ENCODE results near the gene MYH2.

MYH2 gene

GRCh38 chr17:10518271-10519037 is 31.0 kb downstream of the MYH2 start, which contains the start of gene MYH1:
MYH1 (minus strand) TSS chr17:10518542; CDS start chr17:10516642, 1,900 bp downstream.
- Histone ChIP-seq H3K27ac (ENCODE audit: low read depth, low read length) (no peak within 1 kb of the TSS), H3K9me3 (ENCODE audit: control insufficient read depth in 1 of 2, low read length in 2 of 2) (no peaks in the 10 kb centered on the region), H3K27me3 (ENCODE audit: control insufficient read depth in 1 of 2, insufficient read depth in 2 of 2, low read length in 2 of 2) (no peaks in the 10 kb centered on the region), H3K4me3 (ENCODE audit: low read depth in 1 of 2, low read length in 2 of 2) (no peak within 1 kb of the TSS), H3K36me3 (ENCODE audit: control insufficient read depth in 1 of 2, insufficient read depth in 2 of 2, low read length in 2 of 2) (no peaks in the 10 kb centered on the region), H3K4me1 (ENCODE audit: control insufficient read depth in 1 of 2, insufficient read depth in 2 of 2, low read length in 2 of 2) (no peaks in the 10 kb centered on the region), H3K9ac (ENCODE audit: low read depth in 1 of 2, low read length in 2 of 2) (no peak within 1 kb of the TSS)

DNA sequence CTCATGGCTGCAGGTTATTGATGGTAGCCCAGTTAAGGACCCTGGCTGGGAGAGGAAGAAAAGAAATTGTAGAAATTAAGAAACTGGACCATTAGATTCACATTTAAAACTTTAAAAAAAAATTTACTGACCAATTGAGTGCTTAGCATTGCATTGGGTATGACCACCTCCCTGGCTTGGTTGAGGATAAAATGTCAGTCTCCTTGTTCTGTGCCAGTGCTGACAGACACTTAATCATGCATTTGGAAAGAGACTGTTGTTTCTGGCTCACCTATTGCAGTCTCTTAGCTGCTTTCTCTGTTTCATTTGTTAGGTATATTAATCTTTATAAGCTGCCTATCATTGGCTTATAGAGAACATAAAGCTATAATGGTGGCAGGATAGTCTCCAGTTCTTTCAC is 32.8 kb downstream of the MYH2 start:
- no peaks in the 10 kb centered on the region for H3K36me3 ChIP-seq (ENCODE audit: control insufficient read depth in 1 of 2, insufficient read depth in 2 of 2, low read length in 2 of 2)
- H3K4me3 ChIP-seq (ENCODE audit: low read depth in 1 of 2, low read length in 2 of 2) = no peak overlapping the region
- no peaks in the 10 kb centered on the region for H3K27me3 ChIP-seq (ENCODE audit: control insufficient read depth in 1 of 2, insufficient read depth in 2 of 2, low read length in 2 of 2)
- H3K27ac ChIP-seq (ENCODE audit: low read depth, low read length) = no peak overlapping the region
- no peaks in the 10 kb centered on the region for H3K4me1 ChIP-seq (ENCODE audit: control insufficient read depth in 1 of 2, insufficient read depth in 2 of 2, low read length in 2 of 2)
- H3K9me3 ChIP-seq (ENCODE audit: control insufficient read depth in 1 of 2, low read length in 2 of 2) = no peaks in the 10 kb centered on the region
- no peak overlapping the region for H3K9ac ChIP-seq (ENCODE audit: low read depth in 1 of 2, low read length in 2 of 2)

GRCh38 chr17:10516065-10516464 is 33.4 kb downstream of the MYH2 start:
- H3K27ac ChIP-seq (ENCODE audit: low read depth, low read length) = no peak overlapping the region
- H3K4me1 ChIP-seq (ENCODE audit: control insufficient read depth in 1 of 2, insufficient read depth in 2 of 2, low read length in 2 of 2) = no peaks in the 10 kb centered on the region
- no peaks in the 10 kb centered on the region for H3K36me3 ChIP-seq (ENCODE audit: control insufficient read depth in 1 of 2, insufficient read depth in 2 of 2, low read length in 2 of 2)
- H3K4me3 ChIP-seq (ENCODE audit: low read depth in 1 of 2, low read length in 2 of 2) = no peak overlapping the region
- no peaks in the 10 kb centered on the region for H3K9me3 ChIP-seq (ENCODE audit: control insufficient read depth in 1 of 2, low read length in 2 of 2)
- H3K9ac ChIP-seq (ENCODE audit: low read depth in 1 of 2, low read length in 2 of 2) = no peak overlapping the region
- no peaks in the 10 kb centered on the region for H3K27me3 ChIP-seq (ENCODE audit: control insufficient read depth in 1 of 2, insufficient read depth in 2 of 2, low read length in 2 of 2)

DNA sequence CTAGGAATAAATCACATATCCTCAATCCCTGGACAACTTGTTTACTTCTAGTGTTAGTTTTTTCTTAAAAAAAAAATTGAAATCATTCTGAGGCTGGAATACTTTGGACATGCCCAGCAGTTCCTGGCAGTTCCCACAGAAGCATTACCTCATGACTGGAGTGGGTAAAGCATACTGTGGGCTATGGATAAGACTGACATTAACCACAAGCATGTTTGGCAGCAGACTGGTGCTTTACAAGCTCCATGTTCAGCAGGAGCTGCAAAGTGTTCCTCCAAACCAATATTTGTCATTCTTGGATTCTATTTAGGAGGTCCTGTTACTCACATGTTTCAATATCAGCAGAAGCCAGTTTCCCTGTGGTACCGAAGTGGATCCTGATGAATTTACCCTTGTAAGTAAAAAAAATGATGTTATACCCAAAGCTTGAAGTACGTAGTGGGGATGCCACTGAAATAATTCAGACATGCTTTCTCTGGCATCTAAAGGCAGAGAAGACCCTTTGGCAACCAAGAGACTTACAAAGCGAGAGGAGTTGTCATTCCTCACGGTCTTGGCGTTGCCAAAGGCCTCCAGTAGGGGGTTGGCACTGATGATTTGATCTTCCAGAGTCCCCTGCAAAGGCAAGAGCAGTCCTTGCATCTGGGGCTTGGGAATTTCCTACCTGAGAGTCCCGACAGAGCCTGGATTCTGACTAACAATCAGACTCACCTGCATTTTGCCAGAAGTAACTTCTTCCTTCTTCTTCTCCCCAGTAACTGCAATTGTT is 36.0 kb downstream of the MYH2 start:
- Histone ChIP-seq H3K4me1 (ENCODE audit: control insufficient read depth in 1 of 2, insufficient read depth in 2 of 2, low read length in 2 of 2) (no peaks in the 10 kb centered on the region), H3K36me3 (ENCODE audit: control insufficient read depth in 1 of 2, insufficient read depth in 2 of 2, low read length in 2 of 2) (no peaks in the 10 kb centered on the region), H3K9ac (ENCODE audit: low read depth in 1 of 2, low read length in 2 of 2) (no peak overlapping the region), H3K9me3 (ENCODE audit: control insufficient read depth in 1 of 2, low read length in 2 of 2) (no peaks in the 10 kb centered on the region), H3K27ac (ENCODE audit: low read depth, low read length) (no peak overlapping the region), H3K4me3 (ENCODE audit: low read depth in 1 of 2, low read length in 2 of 2) (no peak overlapping the region), H3K27me3 (ENCODE audit: control insufficient read depth in 1 of 2, insufficient read depth in 2 of 2, low read length in 2 of 2) (no peaks in the 10 kb centered on the region)

GRCh38 chr17:10512856-10513255 is 36.6 kb downstream of the MYH2 start:
- H3K27ac ChIP-seq (ENCODE audit: low read depth, low read length) = no peak overlapping the region
- no peaks in the 10 kb centered on the region for H3K4me1 ChIP-seq (ENCODE audit: control insufficient read depth in 1 of 2, insufficient read depth in 2 of 2, low read length in 2 of 2)
- H3K36me3 ChIP-seq (ENCODE audit: control insufficient read depth in 1 of 2, insufficient read depth in 2 of 2, low read length in 2 of 2) = no peaks in the 10 kb centered on the region
- H3K4me3 ChIP-seq (ENCODE audit: low read depth in 1 of 2, low read length in 2 of 2) = no peak overlapping the region
- H3K9me3 ChIP-seq (ENCODE audit: control insufficient read depth in 1 of 2, low read length in 2 of 2) = no peaks in the 10 kb centered on the region
- H3K9ac ChIP-seq (ENCODE audit: low read depth in 1 of 2, low read length in 2 of 2) = no peak overlapping the region
- H3K27me3 ChIP-seq (ENCODE audit: control insufficient read depth in 1 of 2, insufficient read depth in 2 of 2, low read length in 2 of 2) = no peaks in the 10 kb centered on the region

DNA sequence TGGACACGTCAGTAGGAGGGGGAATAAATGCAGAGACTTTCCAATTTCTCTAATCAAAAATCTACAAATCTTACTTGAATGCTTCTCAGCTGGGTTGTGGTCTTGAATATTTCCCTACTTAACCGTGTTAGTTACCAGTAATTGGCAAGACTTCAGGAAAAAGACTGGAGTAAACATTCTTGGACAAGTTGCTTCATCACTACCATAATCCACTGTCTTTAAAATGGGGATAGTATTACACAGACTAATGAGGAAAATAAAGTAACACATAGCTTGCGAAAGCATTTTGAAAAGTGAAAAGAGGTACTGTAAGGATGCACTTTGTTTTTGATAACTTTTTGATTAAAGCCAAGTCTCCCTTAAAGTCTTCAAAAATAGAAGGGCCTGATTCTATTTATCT is 49.5 kb downstream of the MYH2 start:
- H3K36me3 ChIP-seq (ENCODE audit: control insufficient read depth in 1 of 2, insufficient read depth in 2 of 2, low read length in 2 of 2) = no peaks in the 10 kb centered on the region
- H3K9me3 ChIP-seq (ENCODE audit: control insufficient read depth in 1 of 2, low read length in 2 of 2) = no peaks in the 10 kb centered on the region
- no peak overlapping the region for H3K9ac ChIP-seq (ENCODE audit: low read depth in 1 of 2, low read length in 2 of 2)
- H3K4me3 ChIP-seq (ENCODE audit: low read depth in 1 of 2, low read length in 2 of 2) = no peak overlapping the region
- no peak overlapping the region for H3K27ac ChIP-seq (ENCODE audit: low read depth, low read length)
- H3K27me3 ChIP-seq (ENCODE audit: control insufficient read depth in 1 of 2, insufficient read depth in 2 of 2, low read length in 2 of 2) = no peaks in the 10 kb centered on the region
- H3K4me1 ChIP-seq (ENCODE audit: control insufficient read depth in 1 of 2, insufficient read depth in 2 of 2, low read length in 2 of 2) = no peaks in the 10 kb centered on the region

DNA sequence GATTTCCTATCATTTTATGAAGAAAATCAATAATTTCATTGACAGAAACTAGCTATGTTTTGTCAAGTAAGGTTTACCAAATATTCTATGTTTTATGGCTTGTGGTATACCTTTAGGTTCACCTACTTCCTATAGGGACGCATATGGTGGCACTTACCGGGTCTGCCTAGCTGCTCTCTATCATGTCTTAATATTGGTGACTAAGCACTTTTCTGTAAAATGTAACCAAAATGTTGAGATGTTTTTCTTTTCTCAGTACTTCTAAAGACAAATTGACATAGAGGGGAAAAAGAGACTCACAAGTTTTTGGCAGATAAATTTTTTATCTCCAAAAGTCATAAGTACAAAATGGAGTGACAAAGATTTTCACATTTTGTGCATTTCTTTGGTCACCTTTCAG is 57.5 kb downstream of the MYH2 start:
- no peak overlapping the region for H3K4me3 ChIP-seq (ENCODE audit: low read depth in 1 of 2, low read length in 2 of 2)
- no peaks in the 10 kb centered on the region for H3K36me3 ChIP-seq (ENCODE audit: control insufficient read depth in 1 of 2, insufficient read depth in 2 of 2, low read length in 2 of 2)
- H3K4me1 ChIP-seq (ENCODE audit: control insufficient read depth in 1 of 2, insufficient read depth in 2 of 2, low read length in 2 of 2) = no peaks in the 10 kb centered on the region
- H3K9ac ChIP-seq (ENCODE audit: low read depth in 1 of 2, low read length in 2 of 2) = no peak overlapping the region
- peaks cover 7 to 17% of the 10 kb centered on the region in 2 donors for H3K9me3 ChIP-seq (ENCODE audit: control insufficient read depth in 1 of 2, low read length in 2 of 2)
- no peak overlapping the region for H3K27ac ChIP-seq (ENCODE audit: low read depth, low read length)
- no peaks in the 10 kb centered on the region for H3K27me3 ChIP-seq (ENCODE audit: control insufficient read depth in 1 of 2, insufficient read depth in 2 of 2, low read length in 2 of 2)

DNA sequence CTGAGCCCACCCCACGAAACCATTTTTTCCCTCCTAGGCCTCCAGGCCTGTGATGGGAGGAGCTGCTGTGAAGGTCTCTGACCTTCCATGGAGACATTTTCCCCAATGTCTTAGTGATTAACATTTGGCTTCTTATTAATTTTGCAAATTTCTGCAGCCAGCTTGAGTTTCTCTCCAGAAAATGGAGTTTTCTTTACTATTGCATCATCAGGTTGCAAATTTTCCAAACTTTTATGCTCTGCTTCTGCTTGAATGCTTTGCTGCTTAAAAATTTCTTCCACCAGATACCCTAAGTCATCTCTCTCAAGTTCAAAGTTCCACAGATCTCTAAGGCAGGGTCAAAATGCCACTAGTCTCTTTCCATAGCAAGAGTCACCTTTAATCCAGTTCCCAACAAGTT is 67.2 kb downstream of the MYH2 start:
- Histone ChIP-seq H3K4me3 (ENCODE audit: low read depth in 1 of 2, low read length in 2 of 2) (no peak overlapping the region), H3K27ac (ENCODE audit: low read depth, low read length) (no peak overlapping the region), H3K36me3 (ENCODE audit: control insufficient read depth in 1 of 2, insufficient read depth in 2 of 2, low read length in 2 of 2) (no peaks in the 10 kb centered on the region), H3K4me1 (ENCODE audit: control insufficient read depth in 1 of 2, insufficient read depth in 2 of 2, low read length in 2 of 2) (no peaks in the 10 kb centered on the region), H3K9ac (ENCODE audit: low read depth in 1 of 2, low read length in 2 of 2) (no peak overlapping the region), H3K9me3 (ENCODE audit: control insufficient read depth in 1 of 2, low read length in 2 of 2) (peaks cover 9 to 11% of the 10 kb centered on the region in 2 donors), H3K27me3 (ENCODE audit: control insufficient read depth in 1 of 2, insufficient read depth in 2 of 2, low read length in 2 of 2) (no peaks in the 10 kb centered on the region)

DNA sequence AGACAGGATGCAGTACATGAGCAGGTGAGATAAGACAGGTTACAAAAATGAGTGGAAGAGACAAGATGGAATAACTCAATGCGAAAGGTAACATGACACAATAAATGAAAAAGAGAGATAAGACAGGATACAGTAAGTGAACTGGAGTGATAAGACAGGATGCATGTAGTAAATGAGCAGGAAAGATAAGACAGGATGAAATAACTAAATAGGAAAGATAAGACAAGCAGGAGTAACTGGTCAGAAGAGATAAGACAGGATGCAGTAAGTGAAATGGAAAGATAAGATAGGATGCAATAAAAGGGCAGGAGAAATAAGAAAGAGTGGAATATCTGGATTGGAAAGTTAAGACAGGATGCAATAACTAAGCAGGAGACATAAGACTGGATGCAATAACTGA is 71.8 kb downstream of the MYH2 start:
- no peak overlapping the region for H3K4me3 ChIP-seq (ENCODE audit: low read depth in 1 of 2, low read length in 2 of 2)
- no peaks in the 10 kb centered on the region for H3K4me1 ChIP-seq (ENCODE audit: control insufficient read depth in 1 of 2, insufficient read depth in 2 of 2, low read length in 2 of 2)
- H3K9me3 ChIP-seq (ENCODE audit: control insufficient read depth in 1 of 2, low read length in 2 of 2) = peaks cover 6 to 7% of the 10 kb centered on the region in 2 donors
- H3K27ac ChIP-seq (ENCODE audit: low read depth, low read length) = no peak overlapping the region
- H3K27me3 ChIP-seq (ENCODE audit: control insufficient read depth in 1 of 2, insufficient read depth in 2 of 2, low read length in 2 of 2) = no peaks in the 10 kb centered on the region
- no peak overlapping the region for H3K9ac ChIP-seq (ENCODE audit: low read depth in 1 of 2, low read length in 2 of 2)
- no peaks in the 10 kb centered on the region for H3K36me3 ChIP-seq (ENCODE audit: control insufficient read depth in 1 of 2, insufficient read depth in 2 of 2, low read length in 2 of 2)

- Histone ChIP-seq H3K4me3 (ENCODE audit: low read depth in 1 of 2, low read length in 2 of 2) (no peak overlapping the region), H3K27me3 (ENCODE audit: control insufficient read depth in 1 of 2, insufficient read depth in 2 of 2, low read length in 2 of 2) (no peaks in the 10 kb centered on the region), H3K27ac (ENCODE audit: low read depth, low read length) (no peak overlapping the region), H3K4me1 (ENCODE audit: control insufficient read depth in 1 of 2, insufficient read depth in 2 of 2, low read length in 2 of 2) (no peaks in the 10 kb centered on the region), H3K36me3 (ENCODE audit: control insufficient read depth in 1 of 2, insufficient read depth in 2 of 2, low read length in 2 of 2) (no peaks in the 10 kb centered on the region), H3K9ac (ENCODE audit: low read depth in 1 of 2, low read length in 2 of 2) (no peak overlapping the region), H3K9me3 (ENCODE audit: control insufficient read depth in 1 of 2, low read length in 2 of 2) (no peaks in the 10 kb centered on the region)
Measured at GRCh38 chr17:10474536-10474935, 74.9 kb downstream of the MYH2 start.
